Endothelial cell of umbilical vein (primary cell): ENCODE data around the gene CNOT1. TPM values are rescaled to one million over a fixed set of nuclear protein-coding genes. Genes with fewer than 3 reads are reported as not detected.

Source experiments
- BruUV-seq: library from RNA; stranded (reverse); fragments of 400-500 nt; replicated peaks from 2 replicates; lab custom pipeline; 2021; lab: Mats Ljungman, UMichigan
- CTCF ChIA-PET: fragments of 300-600, 350-600 bp; sonication (Branson Sonifier 250); formaldehyde crosslinking; loops from one replicate; lab custom pipeline; 2021; ENCODE audit warnings: antibody characterized with exemption, inconsistent platforms; lab: Charles Lee
- POLR2A ChIA-PET: fragments of 300-600, 350-600 bp; sonication (Branson Sonifier 250); formaldehyde crosslinking; loops from one replicate; lab custom pipeline; 2021; ENCODE audit warnings: antibody characterized with exemption, inconsistent platforms; lab: Charles Lee
- DNase-seq: peaks from one replicate; pipeline ENCODE4 v3.0.0-alpha.2; 2011; ENCODE audit warnings: low read depth, low spot score
- FAIRE-seq: peaks from 2 replicates; lab custom pipeline; 2011; peaks lifted over from hg19 to GRCh38; lab: Jason Lieb, UNC
- H2AFZ ChIP-seq: 2 replicates; pipeline ENCODE4 v1.6.0; 2012; ENCODE audit warnings: low read depth, low read length, control low read depth, inconsistent platforms
- H3K27ac ChIP-seq: 2 replicates; pipeline ENCODE4 v1.5.1; 2011; ENCODE audit warnings: low read depth, mild to moderate bottlenecking, control low read depth, low read length, moderate library complexity; ENCODE audit not compliant: insufficient read depth
- H3K27me3 ChIP-seq, 2 experiments: 2 replicates each; pipeline versions ENCODE4 v1.6.0 to v1.6.1; 2011; ENCODE audit warnings: low read length in 2 of 2, mixed read lengths in 1 of 2; ENCODE audit not compliant: control insufficient read depth in 2 of 2, insufficient read depth in 2 of 2
- H3K36me3 ChIP-seq, 2 experiments: 2 replicates in 1 of 2; 3 replicates in 1 of 2; pipeline ENCODE4 v1.5.1; 2011; ENCODE audit warnings: low read length in 2 of 2, mild to moderate bottlenecking in 1 of 2, moderate library complexity in 1 of 2; ENCODE audit not compliant: control insufficient read depth in 2 of 2, insufficient read depth in 2 of 2; ENCODE audit errors: extremely low read depth in 1 of 2
- H3K4me1 ChIP-seq: 3 replicates; pipeline ENCODE4 v1.5.1; 2011; ENCODE audit warnings: mild to moderate bottlenecking, low read length; ENCODE audit not compliant: control insufficient read depth, insufficient read depth; ENCODE audit errors: extremely low read depth
- H3K4me2 ChIP-seq: 2 replicates; pipeline ENCODE4 v1.6.1; 2011; ENCODE audit warnings: low read length, control low read depth, mixed read lengths; ENCODE audit not compliant: insufficient read depth
- H3K4me3 ChIP-seq, 3 experiments: fragments of 200-600 bp in 1 of 3; sonication (generic), shearing (Covaris generic) in 1 of 3; replicated peaks in 1 of 3; 2 replicates each; pipeline ENCODE4 v1.5.1; 2011 to 2016; ENCODE audit warnings: control low read depth in 3 of 3, low read length in 3 of 3, mild to moderate bottlenecking in 2 of 3, inconsistent platforms in 1 of 3, low read depth in 1 of 3, moderate library complexity in 1 of 3; ENCODE audit not compliant: insufficient read depth in 1 of 3
- H3K79me2 ChIP-seq: 2 replicates; pipeline ENCODE4 v1.6.0; 2012; ENCODE audit warnings: low read length, inconsistent platforms; ENCODE audit not compliant: control insufficient read depth, insufficient read depth
- H3K9ac ChIP-seq: replicated peaks from 2 replicates; pipeline ENCODE3; 2011; ENCODE audit warnings: low read length, control low read depth; ENCODE audit not compliant: insufficient read depth; ENCODE audit errors: extremely low read depth
- H3K9me1 ChIP-seq: replicated peaks from 3 replicates; pipeline ENCODE4 v1.6.0; 2011; ENCODE audit warnings: mild to moderate bottlenecking, low read length; ENCODE audit not compliant: control insufficient read depth, insufficient read depth; ENCODE audit errors: extremely low read depth
- H3K9me3 ChIP-seq: replicated peaks from 2 replicates; pipeline ENCODE4 v1.5.1; 2012; ENCODE audit warnings: low read length, inconsistent platforms; ENCODE audit not compliant: control insufficient read depth, insufficient read depth
- H4K20me1 ChIP-seq: replicated peaks from 2 replicates; pipeline ENCODE3; 2011; ENCODE audit warnings: mild to moderate bottlenecking, low read length; ENCODE audit not compliant: control insufficient read depth, insufficient read depth; ENCODE audit errors: extremely low read depth
- EZH2 ChIP-seq: IDR thresholded peaks from 2 replicates; pipeline ENCODE4 v1.6.1; 2012; ENCODE audit warnings: borderline replicate concordance, low read depth, mild to moderate bottlenecking, moderate library complexity, low read length, inconsistent platforms; ENCODE audit not compliant: severe bottlenecking
- GATA2 ChIP-seq: IDR thresholded peaks from 2 replicates; pipeline ENCODE4 v1.7.0; 2011; ENCODE audit warnings: low read depth, mild to moderate bottlenecking, moderate library complexity, mixed read lengths, low read length; ENCODE audit not compliant: insufficient read length, insufficient read depth
- POLR2A ChIP-seq: IDR thresholded peaks from 2 replicates; pipeline ENCODE4 v1.6.1; 2012; ENCODE audit warnings: low read depth, mild to moderate bottlenecking, control low read depth, low read length
- POLR2AphosphoS5 ChIP-seq: IDR thresholded peaks from 2 replicates; pipeline ENCODE4 v1.6.1; 2012; ENCODE audit warnings: low read depth, mild to moderate bottlenecking, control low read depth, low read length, moderate library complexity; ENCODE audit not compliant: insufficient read depth
- dilution Hi-C: fragments of 300-500 bp; cut with MboI; formaldehyde crosslinking; loops from one replicate; pipeline ENCODE4 v1.15.0; 2019; ENCODE audit warnings: low sequenced_read_pairs; ENCODE audit not compliant: extremely low pct_ligation_motif_present
- intact Hi-C: fragments of 100-400 bp; cut with micrococcal nuclease; formaldehyde crosslinking; loops from one replicate; pipeline ENCODE4 v1.10.0; 2022
- polyA plus RNA-seq, 4 experiments: library from polyadenylated mRNA; depleted of rRNA in 3 of 4; stranded (reverse) in 3 of 4; unstranded in 1 of 4; fragments of >200 nt; gene quantifications; 2 replicates each; pipeline versions ENCODE4 v1.2.1 to v1.2.3, GENCODE V29; 2011 to 2012; ENCODE audit warnings: missing spikeins in 1 of 4
- total RNA-seq: library from RNA; stranded (reverse); gene quantifications from 2 replicates; pipeline ENCODE4 v1.2.3, GENCODE V29; 2021
- TF ChIP-seq, protein P1 (sequence below), 2 donors: IDR thresholded peaks; 1 replicate in 1 of 2; 2 replicates in 1 of 2; pipeline ENCODE4 v1.5.1; 2011; ENCODE audit warnings: low read length in 2 of 2, mild to moderate bottlenecking in 2 of 2, moderate library complexity in 2 of 2, control low read depth in 1 of 2, inconsistent platforms in 1 of 2, low read depth in 1 of 2; ENCODE audit not compliant: insufficient read depth in 1 of 2; ENCODE audit errors: extremely low read depth in 1 of 2

Gene CNOT1
- total and polyA plus RNA-seq, 2 donors (not counting 3 experiments of a cell fraction or from before 2014, with no cell fraction given) = 142 to 151 TPM

DNA sequence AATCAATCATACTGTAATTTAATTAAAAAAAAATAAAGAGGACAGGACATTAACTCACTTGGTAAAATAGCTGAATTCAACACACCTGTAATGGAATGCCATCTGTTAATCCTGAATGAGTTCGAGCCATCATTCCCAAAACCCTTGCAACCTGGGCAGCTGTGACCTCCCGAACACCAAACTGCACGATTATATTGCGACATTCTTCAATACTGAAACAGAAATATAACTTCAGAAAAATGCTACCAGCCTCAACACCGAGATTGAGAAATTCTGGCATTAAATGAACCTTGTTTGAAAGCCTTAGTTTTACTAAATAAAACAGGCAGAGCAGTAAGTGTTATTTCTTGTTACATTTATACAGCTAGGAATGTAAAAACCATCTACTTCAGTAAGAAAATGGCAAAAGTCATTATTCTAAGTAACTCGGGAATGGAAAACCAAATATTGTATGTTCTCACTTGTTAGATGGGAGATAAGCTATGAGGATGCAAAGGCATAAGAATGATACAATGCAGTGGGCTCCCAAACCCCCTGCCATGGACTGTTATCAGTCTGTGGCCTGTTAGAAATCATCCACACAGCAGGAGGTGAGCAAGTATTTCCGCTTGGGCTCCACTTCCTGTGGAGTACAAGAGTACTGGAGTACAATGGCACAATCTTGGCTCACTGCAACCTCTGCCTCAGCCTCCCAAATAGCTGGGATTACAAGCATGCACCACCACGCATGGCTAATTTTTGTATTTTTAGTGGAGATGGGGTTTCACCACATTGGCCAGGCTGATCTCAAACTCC, 46.5 kb downstream of the CNOT1 start:
- intact Hi-C loops (no loop called here), dilution Hi-C loops (no loop called here)
- Histone ChIP-seq H3K9ac (no peak overlapping the region), H3K27ac (no peak overlapping the region), H3K4me1 (peaks cover 9% of the 10 kb centered on the region), H3K9me1 (no peaks in the 10 kb centered on the region), H3K9me3 (no peaks in the 10 kb centered on the region), H2AFZ (no peak overlapping the region), H3K79me2 (peaks cover 11% of the 10 kb centered on the region), H3K4me2 (no peak overlapping the region), H3K27me3 (no peaks in the 10 kb centered on the region), H3K36me3 (peaks cover 23 to 31% of the 10 kb centered on the region in 2 experiments), H4K20me1 (no peaks in the 10 kb centered on the region), H3K4me3 (no peak overlapping the region)
- peak; percentile 56 for FAIRE-seq
- ChIA-PET CTCF (interaction anchor here (1.0 kb wide), 1 partner anchor 173 kb away, joined by 3 read pairs; no protein-coding TSS in a partner anchor), POLR2A (no interaction called here)
- peak; percentile 40 for DNase-seq
- TF ChIP-seq GATA2 = peak; percentile 40
- TF ChIP-seq POLR2A = no peak
- no TSS peak for BruUV-seq

DNA sequence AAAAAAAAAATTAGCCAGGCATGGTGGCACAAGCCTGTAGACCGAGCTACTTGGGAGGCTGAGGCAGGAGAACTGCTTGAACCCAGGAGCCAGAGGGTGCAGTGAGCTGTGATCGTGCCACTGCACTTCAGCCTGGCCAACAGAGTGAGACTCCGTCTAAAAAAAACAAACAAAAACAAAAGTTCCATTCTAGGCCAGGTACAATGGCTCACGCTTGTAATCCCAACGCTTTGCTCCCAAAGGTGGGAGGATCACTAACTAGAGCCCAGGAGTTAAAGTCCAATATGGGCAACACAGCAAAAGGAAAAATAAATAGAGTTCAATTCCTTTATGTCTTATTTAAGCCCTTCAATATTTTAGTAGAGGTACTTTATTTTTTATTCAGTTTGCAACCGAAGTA, 47.5 kb downstream of the CNOT1 start:
- Histone ChIP-seq H3K4me3 (no peak overlapping the region), H3K9me3 (no peaks in the 10 kb centered on the region), H3K27me3 (no peaks in the 10 kb centered on the region), H3K9me1 (no peaks in the 10 kb centered on the region), H3K79me2 (peaks cover 11% of the 10 kb centered on the region), H3K4me1 (peaks cover 9% of the 10 kb centered on the region), H3K9ac (no peak overlapping the region), H3K4me2 (no peak overlapping the region), H4K20me1 (no peaks in the 10 kb centered on the region), H3K36me3 (peaks cover 23 to 37% of the 10 kb centered on the region in 2 experiments), H3K27ac (no peak overlapping the region), H2AFZ (no peak overlapping the region)
- dilution Hi-C loops (no loop called here), intact Hi-C loops (no loop called here)
- FAIRE-seq (no peak), DNase-seq (no peak)
- POLR2A ChIA-PET = no interaction called here
- TF ChIP-seq, protein P1, sequence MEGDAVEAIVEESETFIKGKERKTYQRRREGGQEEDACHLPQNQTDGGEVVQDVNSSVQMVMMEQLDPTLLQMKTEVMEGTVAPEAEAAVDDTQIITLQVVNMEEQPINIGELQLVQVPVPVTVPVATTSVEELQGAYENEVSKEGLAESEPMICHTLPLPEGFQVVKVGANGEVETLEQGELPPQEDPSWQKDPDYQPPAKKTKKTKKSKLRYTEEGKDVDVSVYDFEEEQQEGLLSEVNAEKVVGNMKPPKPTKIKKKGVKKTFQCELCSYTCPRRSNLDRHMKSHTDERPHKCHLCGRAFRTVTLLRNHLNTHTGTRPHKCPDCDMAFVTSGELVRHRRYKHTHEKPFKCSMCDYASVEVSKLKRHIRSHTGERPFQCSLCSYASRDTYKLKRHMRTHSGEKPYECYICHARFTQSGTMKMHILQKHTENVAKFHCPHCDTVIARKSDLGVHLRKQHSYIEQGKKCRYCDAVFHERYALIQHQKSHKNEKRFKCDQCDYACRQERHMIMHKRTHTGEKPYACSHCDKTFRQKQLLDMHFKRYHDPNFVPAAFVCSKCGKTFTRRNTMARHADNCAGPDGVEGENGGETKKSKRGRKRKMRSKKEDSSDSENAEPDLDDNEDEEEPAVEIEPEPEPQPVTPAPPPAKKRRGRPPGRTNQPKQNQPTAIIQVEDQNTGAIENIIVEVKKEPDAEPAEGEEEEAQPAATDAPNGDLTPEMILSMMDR (IDR thresholded peaks at IDR 0.05; ENCODE audit: extremely low read depth in 1 of 2, insufficient read depth in 1 of 2, low read depth in 1 of 2, low read length in 2 of 2) = no peak
- TF ChIP-seq POLR2AphosphoS5 = no peak
- no peak for TF ChIP-seq EZH2
- CTCF ChIA-PET = no interaction called here
- BruUV-seq = no TSS peak
